GM08714 (cell line): ENCODE results near the gene ZFHX3.

Experiments
- H3K4me3 ChIP-seq: fragments of 200-500 bp; sonication (Bioruptor generic); 2 replicates; pipeline ENCODE4 v1.5.1; 2014; ENCODE audit warnings: mild to moderate bottlenecking, low read length, inconsistent platforms
- ZNF274 ChIP-seq: IDR thresholded peaks from 2 replicates; pipeline ENCODE4 v1.6.1; 2012; ENCODE audit warnings: mild to moderate bottlenecking, low read depth, low read length

Gene ZFHX3

GRCh38 chr16:72847187-72848027 lies 200.5 kb downstream of the ZFHX3 start:
- TF ChIP-seq ZNF274, result no peak
- no peak overlapping the region for H3K4me3 ChIP-seq

- no peak overlapping the region for H3K4me3 ChIP-seq
- TF ChIP-seq ZNF274, result no peak
Observed at GRCh38 chr16:72846594-72846993, 201.3 kb downstream of the ZFHX3 start.

DNA sequence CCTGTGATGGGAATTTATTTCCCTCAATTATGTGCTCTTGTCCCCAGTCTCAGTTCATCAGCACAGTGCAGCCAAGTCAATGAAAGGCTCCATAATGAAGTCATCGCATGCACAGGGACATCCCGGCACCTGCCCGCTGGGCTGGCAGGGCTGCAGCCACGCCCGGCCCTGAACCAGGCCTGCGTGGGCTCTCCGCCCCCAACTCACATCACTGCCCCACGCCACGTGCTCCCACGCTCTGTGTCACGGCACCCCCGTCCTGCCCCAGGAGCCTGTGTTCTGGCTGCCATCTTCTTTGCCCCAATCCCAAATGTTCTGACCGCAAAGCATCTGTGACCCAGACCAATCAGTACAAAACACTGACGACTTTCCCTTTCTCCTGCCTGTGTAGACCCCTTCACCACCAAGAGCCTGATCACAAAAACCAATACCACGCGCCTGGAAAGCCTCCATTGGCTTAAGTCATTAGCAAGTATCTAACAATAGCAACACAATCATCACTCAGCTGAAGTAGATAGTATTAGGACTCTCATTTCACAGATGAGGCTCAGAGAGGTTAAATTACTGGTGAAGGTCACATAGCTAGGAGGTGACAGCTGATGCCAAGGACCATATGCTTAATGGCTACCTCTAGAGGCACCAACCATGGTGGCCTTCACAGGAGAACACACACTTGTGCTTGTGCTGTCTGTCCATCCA lies 202.5 kb downstream of the ZFHX3 start:
- no peak for TF ChIP-seq ZNF274
- no peak overlapping the region for H3K4me3 ChIP-seq

GRCh38 chr16:72844225-72844920 lies 203.6 kb downstream of the ZFHX3 start:
- H3K4me3 ChIP-seq, result no peak overlapping the region
- TF ChIP-seq ZNF274, result no peak

GRCh38 chr16:72841506-72841905 lies 206.4 kb downstream of the ZFHX3 start:
- no peak overlapping the region for H3K4me3 ChIP-seq
- TF ChIP-seq ZNF274, result no peak

DNA sequence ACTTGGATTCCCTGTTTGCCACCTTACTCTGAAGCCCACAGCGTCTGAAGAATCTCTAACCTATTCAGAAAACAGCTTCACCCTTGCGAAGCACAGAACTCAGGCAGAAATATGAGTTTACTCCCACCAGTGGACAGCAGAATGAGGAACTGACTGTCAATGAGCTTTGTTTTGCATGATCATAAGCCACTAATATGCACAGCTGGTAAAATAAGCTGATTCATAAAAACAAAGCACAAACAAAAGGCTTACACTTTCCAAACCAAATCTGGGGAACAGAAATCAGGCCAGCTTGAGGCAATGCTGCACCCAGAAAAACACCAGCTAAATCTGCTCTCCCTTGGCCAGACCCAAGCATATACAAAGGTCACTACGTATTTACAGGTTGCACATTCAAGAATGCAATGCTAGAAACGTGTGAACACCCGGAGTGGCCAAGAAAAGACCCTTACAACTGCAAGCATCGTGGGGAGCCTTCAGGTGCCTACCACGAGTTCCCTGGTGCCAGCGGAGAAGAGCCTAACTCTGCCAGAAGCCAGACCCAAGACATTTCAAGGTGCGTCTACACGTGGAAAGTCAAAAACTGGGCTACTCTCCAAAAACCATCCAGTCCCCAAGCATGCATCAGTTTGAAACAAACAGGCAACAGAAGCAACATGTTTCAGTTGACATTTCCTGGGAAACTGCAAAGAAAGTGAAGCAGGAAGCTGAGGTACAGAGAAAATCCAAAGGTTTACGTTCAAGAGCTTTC lies 207.1 kb downstream of the ZFHX3 start:
- no peak overlapping the region for H3K4me3 ChIP-seq

DNA sequence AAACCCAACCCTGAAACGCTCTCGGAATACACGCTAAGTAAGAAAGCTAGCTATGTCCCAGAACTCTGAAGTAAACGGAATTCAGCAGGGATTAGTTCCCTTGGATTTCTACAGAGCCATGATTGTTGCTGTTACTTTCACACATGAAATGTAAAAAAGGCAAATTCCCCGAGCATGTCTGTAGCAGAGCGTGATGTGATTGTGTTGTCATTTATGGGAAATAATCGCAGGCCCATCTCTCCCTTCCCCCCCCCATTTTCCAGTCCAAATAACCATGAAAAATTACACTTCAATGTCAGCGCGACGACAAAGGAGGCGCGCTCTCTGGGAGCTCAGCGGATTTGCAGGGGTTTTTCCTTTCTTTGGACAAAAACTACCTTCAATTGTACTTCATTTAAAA lies 209.0 kb downstream of the ZFHX3 start:
- H3K4me3 ChIP-seq, result no peak overlapping the region
- no peak for TF ChIP-seq ZNF274

More for the DNA sequence above, 207.1 kb downstream of the ZFHX3 start:
- no peak for TF ChIP-seq ZNF274

GRCh38 chr16:72838586-72838910 lies 209.4 kb downstream of the ZFHX3 start:
- TF ChIP-seq ZNF274, result no peak
- no peak overlapping the region for H3K4me3 ChIP-seq

GRCh38 chr16:72837846-72838585 lies 209.9 kb downstream of the ZFHX3 start:
- H3K4me3 ChIP-seq, result no peak overlapping the region
- TF ChIP-seq ZNF274, result no peak

- no peak overlapping the region for H3K4me3 ChIP-seq
Observed at GRCh38 chr16:72836985-72837384, 210.9 kb downstream of the ZFHX3 start.

DNA sequence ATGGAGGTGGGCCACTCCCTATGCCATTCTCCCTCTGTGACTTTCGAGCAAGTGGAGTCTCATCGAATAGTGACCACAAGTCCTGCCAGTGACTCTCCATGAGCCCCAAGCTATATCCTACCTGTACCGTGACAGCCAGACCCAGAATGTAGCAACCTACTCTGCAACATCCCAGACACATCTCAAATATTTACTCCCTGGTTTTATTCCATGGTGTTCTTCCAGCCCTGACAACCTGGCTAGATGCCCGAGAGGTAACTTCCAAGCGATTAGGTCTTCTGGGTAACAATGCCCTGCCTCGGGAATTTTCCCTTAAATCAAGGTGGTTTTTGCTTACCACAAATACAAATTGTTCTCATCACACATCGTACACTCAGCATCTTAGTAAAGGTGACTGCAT lies 211.7 kb downstream of the ZFHX3 start:
- no peak for TF ChIP-seq ZNF274
- no peak overlapping the region for H3K4me3 ChIP-seq

More at GRCh38 chr16:72836985-72837384, 210.9 kb downstream of the ZFHX3 start:
- TF ChIP-seq ZNF274, result no peak

DNA sequence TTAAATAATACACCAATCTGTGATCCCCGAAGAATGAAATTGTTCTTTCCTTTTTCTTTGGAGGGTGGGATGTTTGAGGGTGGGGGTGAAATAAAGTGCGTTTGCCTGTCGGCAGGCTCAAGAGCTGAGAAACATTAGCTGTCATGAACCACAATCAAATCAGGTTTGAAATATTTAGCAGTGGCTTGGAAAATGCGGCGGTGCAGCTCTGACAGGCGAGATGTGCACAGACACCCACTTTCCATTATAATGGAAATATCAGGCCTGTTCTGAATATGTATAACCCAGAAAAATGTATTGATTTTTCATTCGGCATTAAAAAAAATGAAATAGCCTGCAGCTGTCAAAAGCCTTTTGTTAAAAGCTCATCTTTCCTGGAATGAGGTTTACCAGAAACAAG lies 212.8 kb downstream of the ZFHX3 start:
- H3K4me3 ChIP-seq, result no peak overlapping the region
- no peak for TF ChIP-seq ZNF274

GRCh38 chr16:72834499-72834898 lies 213.4 kb downstream of the ZFHX3 start:
- no peak for TF ChIP-seq ZNF274

More at GRCh38 chr16:72834499-72834898, 213.4 kb downstream of the ZFHX3 start:
- no peak overlapping the region for H3K4me3 ChIP-seq
